ENCODE data around the gene A1CF. TPM values are rescaled to one million over a fixed set of nuclear protein-coding genes. Genes with fewer than 3 reads are reported as not detected.
A peak's percentile ranks its signal among the peaks of the same experiment; 100 is the strongest.
"Not testable (repeated sequence)": the region's sequence is repeated elsewhere in the genome, so short reads cannot be mapped to it uniquely, and the experiment has no call there.

Gene A1CF
- 0.16 TPM for total RNA-seq
- long read RNA-seq, result 0 reads

GRCh38 chr10:50885097-50885859 lies at the start of gene A1CF:
Gene A1CF, minus strand, starts transcription at chr10:50885627. Its CDS starts 25,687 bp downstream, at chr10:50859940.
- intact Hi-C loops (cut with DNase I), result no loop called here
- ATAC-seq (ENCODE audit: poor library complexity) (no peak), DNase-seq (no peak)

- intact Hi-C loops (cut with DNase I), result no loop called here
- no peak for DNase-seq
- ATAC-seq (ENCODE audit: poor library complexity), result no peak
These were observed 46.6 kb upstream of the A1CF start for GRCh38 chr10:50931948-50932431.

DNA sequence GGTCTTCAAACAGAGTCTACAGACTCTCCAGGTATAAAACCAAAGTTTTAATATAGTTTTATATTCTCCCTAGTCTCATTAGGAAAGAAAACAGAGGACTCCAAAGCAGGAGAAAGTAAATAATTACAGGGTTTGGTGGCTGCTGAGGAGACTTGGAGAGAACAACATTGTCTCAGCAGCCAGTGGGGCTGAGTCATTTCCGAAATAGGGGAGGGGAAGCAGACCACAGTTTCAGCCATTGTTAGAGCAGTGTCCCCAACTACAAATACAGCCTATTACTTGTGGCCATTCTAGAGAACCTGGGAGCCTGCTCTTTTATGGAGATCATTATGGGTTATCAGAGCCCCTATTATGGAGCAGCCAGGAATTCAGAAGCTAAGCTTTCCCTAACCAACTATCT lies 44.2 kb upstream of the A1CF start:
- no peak for DNase-seq
- intact Hi-C loops (cut with DNase I), result no loop called here
- ATAC-seq (ENCODE audit: poor library complexity), result no peak

GRCh38 chr10:50928190-50928552 lies 42.7 kb upstream of the A1CF start:
- DNase-seq (no peak), ATAC-seq (ENCODE audit: poor library complexity) (peak; percentile 80)
- intact Hi-C loops (cut with DNase I), result no loop called here

GRCh38 chr10:50927522-50928189 lies 42.2 kb upstream of the A1CF start:
- peak; percentile 95 for ATAC-seq (ENCODE audit: poor library complexity)
- DNase-seq, result no peak
- intact Hi-C loops (cut with DNase I), result no loop called here

DNA sequence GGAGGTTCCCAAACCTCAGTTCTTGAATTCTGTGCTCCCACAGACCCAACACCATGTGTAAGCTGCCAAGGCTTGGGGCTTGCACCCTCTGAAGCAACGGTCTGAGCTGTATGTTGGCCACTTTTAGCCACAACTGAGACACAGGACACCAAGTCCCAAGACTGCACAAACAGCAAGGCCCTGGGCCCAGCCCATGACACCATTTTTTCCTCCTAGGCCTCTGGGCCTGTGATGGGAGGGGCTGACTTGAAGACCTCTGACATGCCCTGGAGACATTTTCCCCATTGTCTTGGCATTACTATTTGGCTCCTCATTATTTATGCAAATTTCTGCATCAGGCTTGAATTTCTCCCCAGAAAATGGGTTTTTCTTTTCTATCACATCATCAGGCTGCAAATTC lies 38.0 kb upstream of the A1CF start:
- ATAC-seq (ENCODE audit: poor library complexity); DNase-seq; intact Hi-C loops (cut with DNase I): not testable (repeated sequence)

GRCh38 chr10:50919010-50919409 lies 33.6 kb upstream of the A1CF start:
- DNase-seq (no peak), ATAC-seq (ENCODE audit: poor library complexity) (no peak)
- intact Hi-C loops (cut with DNase I), result no loop called here

- intact Hi-C loops (cut with DNase I), result no loop called here
- ATAC-seq (ENCODE audit: poor library complexity) (peak; percentile 87), DNase-seq (no peak)
These were observed 33.1 kb upstream of the A1CF start for GRCh38 chr10:50918529-50918928.

GRCh38 chr10:50917486-50917885 lies 32.1 kb upstream of the A1CF start:
- ATAC-seq (ENCODE audit: poor library complexity) (peak; percentile 54), DNase-seq (no peak)
- intact Hi-C loops (cut with DNase I), result no loop called here

- ATAC-seq (ENCODE audit: poor library complexity) (peak; percentile 58), DNase-seq (peak; percentile 36)
- intact Hi-C loops (cut with DNase I), result no loop called here
These were observed 24.0 kb upstream of the A1CF start for GRCh38 chr10:50909334-50910014.

GRCh38 chr10:50908366-50908765 lies 22.9 kb upstream of the A1CF start:
- ATAC-seq (ENCODE audit: poor library complexity) (no peak), DNase-seq (no peak)
- intact Hi-C loops (cut with DNase I), result no loop called here

DNA sequence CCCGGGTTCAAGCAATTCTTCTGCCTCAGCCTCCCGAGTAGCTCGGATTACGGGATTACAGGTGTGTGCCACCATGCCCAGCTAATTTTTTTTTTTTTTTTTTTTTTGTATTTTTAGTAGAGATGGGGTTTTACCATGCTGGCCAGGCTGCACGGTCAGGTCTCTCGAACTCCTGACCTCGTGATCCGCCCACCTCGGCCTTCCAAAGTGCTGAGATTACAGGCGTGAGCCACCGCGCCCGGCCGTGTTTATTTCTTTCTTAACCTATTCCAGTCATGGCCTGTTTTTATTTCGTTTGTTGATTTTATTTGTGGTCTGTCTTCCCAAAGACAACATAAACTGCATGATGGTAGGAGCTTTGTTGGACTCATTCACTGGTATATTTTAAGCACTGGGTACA lies 20.4 kb upstream of the A1CF start:
- DNase-seq; intact Hi-C loops (cut with DNase I); ATAC-seq (ENCODE audit: poor library complexity): not testable (repeated sequence)

DNA sequence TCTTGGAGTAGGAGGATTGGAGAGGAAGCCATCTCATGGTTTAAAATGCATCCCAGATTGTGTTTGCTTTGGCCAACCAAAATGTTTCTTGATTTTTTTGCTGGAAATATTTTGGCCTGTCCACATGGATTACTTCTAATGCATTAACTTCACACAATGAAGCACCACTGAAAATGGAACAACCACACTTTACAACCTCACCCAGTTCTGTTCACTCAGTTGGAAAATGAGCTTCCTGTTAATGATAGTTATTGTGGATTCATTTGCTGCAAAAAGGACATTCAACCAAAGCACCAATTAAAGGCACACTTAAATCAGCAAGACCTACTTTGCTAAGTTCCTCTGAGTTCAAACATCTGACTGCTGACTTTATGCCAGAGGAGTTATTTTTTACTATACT lies 11.3 kb upstream of the A1CF start:
- intact Hi-C loops (cut with DNase I), result no loop called here
- ATAC-seq (ENCODE audit: poor library complexity), result no peak

GRCh38 chr10:50894312-50894711 lies 8.9 kb upstream of the A1CF start:
- ATAC-seq (ENCODE audit: poor library complexity), result no peak
- intact Hi-C loops (cut with DNase I), result no loop called here
- DNase-seq, result no peak

More for the DNA sequence above, 11.3 kb upstream of the A1CF start:
- no peak for DNase-seq

- ATAC-seq (ENCODE audit: poor library complexity), result no peak
- no peak for DNase-seq
- intact Hi-C loops (cut with DNase I), result no loop called here
These were observed 7.0 kb upstream of the A1CF start for GRCh38 chr10:50892467-50892866.

GRCh38 chr10:50884302-50884701 lies 1.1 kb downstream of the A1CF start:
- ATAC-seq (ENCODE audit: poor library complexity), result no peak

GRCh38 chr10:50883629-50884028 lies 1.8 kb downstream of the A1CF start:
- ATAC-seq (ENCODE audit: poor library complexity) (no peak), DNase-seq (no peak)
- intact Hi-C loops (cut with DNase I), result no loop called here

More at GRCh38 chr10:50884302-50884701, 1.1 kb downstream of the A1CF start:
- DNase-seq, result no peak
- intact Hi-C loops (cut with DNase I), result no loop called here

GRCh38 chr10:50882540-50882983 lies 2.9 kb downstream of the A1CF start:
- ATAC-seq (ENCODE audit: poor library complexity) (no peak), DNase-seq (no peak)
- intact Hi-C loops (cut with DNase I), result no loop called here

DNA sequence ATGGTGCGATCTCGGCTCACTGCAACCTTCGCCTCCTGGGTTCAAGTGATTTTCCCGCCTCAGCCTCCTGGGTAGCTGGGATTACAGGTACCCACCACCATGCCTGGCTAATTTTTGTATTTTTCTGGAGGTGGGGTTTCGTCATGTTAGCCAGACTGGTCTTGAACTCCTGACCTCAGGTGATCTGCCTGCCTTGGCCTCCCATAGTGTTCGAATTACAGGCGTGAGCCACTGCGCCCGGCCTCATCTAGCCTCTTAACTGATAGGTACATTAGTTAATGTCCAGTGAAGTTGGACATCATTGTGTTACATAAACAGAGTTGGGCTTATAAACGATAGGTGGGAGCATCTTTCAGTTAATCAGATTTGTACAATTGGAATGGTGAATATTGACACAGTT lies 4.4 kb downstream of the A1CF start:
- ATAC-seq (ENCODE audit: poor library complexity); DNase-seq; intact Hi-C loops (cut with DNase I): not testable (repeated sequence)

All from Right ventricle myocardium superior (tissue), 1 donor.